Measurements from ENCODE around the gene IQCN.
A peak's percentile ranks its signal among the peaks of the same experiment; 100 is the strongest.

The IQCN gene

GRCh38 chr19:18304458-18305310, 30.4 kb upstream of the IQCN start:
- DNase-seq, result peak; percentile 49 to 70 (median 61)

DNA sequence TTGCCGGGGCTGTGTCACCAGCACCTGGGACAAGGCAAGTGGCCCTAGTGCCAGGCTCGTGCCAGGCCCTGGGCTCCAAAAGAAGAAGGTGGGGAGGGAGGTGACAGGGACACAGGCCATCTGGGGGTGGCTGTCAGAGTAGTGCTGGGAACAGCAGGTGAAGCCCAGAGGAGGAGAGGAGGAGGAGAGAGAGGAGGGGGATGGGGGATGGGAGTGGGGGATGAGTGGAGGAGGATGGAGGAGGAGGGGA, 29.9 kb upstream of the IQCN start:
- DNase-seq, result no peak

DNA sequence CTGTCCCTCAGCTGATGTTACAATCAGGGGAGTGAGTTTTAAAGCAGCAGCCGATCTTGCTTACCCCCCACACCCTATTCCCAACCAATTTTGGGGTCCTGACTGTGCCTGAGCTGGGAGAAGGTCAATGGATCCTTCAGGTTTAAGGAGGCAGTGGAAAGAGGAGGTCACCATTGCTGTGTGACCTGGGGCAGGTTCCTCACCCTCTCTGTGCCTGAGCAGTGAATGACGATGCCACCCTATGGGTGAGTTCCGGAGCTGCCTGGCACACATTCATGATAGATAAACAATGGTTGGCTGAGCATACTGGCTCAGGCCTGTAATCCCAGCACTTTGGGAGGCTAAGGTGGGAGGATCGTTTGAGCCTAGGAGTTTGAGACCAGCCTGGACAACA, 27.5 kb upstream of the IQCN start:
- DNase-seq, result no peak

DNA sequence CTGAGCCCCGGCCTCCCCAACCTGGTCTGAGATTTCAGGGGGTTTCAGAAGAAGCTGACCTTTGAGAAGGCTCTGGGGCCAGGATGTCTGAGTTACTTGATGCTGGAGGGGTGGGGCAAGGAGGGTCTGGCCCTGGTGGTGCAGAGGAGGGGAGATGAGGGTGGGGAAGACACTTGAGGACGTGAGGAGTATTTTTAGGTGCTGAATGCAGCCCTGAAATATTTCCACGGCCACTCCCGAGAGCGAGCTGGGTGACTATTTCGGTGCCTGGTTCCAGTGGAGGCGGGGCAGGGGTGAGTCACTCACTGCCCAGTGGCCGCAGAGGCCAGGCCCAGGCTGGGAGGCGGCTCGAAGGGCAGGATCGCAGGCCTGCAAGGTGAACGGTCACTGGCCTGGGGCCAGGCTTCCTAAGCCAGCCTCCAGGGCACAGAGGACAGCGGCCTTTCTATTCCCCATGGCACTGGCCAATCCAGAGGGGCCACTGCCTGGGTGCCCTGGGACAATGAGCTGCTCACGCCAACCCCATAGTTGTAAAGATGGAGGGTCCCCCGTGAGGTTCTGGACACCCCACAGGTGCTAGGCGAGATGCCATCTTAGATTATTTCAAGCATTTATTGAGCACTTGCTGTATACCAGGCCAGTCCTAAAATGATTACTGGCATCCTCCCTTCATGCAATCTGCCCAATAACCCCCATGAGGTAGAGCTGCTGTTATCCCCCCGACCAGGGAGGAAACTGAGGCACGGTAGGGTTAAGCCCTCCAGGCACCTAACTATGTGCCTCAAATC, 26.9 kb upstream of the IQCN start:
- DNase-seq, result no peak

DNA sequence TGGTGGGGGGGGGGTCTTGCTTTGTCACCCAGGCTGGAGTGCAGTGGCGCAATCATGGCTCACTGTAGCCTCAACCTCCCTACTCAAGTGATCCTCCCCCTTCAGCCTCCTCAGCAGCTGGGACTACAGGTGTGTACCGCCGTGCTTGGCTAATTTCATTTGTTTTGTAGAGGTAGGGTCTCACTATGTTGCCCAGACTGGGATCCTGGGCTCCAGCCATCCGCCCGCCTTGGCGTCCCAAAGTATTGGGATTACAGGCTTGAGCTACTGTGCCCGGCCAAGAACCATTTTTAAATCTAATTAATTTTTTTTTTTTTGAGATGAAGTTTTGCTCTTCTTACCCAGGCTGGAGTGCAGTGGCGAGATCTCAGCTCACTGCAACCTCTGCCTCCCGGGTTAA, 25.4 kb upstream of the IQCN start:
- DNase-seq, result no peak

- DNase-seq, result no peak
These were observed 24.3 kb upstream of the IQCN start for GRCh38 chr19:18298601-18299000.

- DNase-seq, result no peak
These were observed 23.1 kb upstream of the IQCN start for GRCh38 chr19:18297308-18297707.

DNA sequence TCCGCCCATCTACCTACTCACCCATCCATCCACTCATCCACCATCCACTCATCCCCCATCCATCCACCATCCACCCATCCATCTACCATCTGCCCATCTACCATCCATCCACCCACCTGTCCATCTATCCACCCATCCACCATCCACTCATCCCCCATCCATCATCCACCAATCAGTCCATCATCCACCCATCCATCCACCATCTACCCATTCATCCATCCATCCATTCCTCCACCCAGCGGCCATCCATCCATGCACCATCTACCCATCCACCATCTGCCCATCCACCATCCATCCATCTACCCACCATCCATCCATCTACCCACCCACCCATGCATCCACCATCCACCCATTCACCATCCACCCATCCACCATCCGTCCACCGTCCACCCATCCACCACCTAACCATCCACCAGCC, 20.8 kb upstream of the IQCN start:
- DNase-seq, result no peak

DNA sequence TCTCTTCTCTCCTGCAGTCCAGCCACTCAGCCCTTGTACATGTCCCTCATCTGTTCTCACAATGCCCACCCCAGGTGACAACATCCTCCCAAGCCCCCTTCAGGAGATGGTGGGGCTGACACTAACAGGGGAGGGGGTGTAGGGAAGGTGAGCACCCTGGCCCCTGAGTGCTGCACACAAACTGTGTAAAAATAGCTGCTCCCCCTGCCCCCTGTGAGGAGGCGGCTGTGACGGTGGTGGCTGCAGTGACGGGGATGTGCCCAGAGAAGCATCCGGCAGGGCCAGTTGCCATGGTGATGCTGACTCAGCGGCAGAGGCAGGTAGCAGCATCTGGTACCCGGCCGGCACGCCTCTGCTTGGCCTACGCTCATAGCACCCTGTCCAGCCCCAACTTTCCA, 20.2 kb upstream of the IQCN start:
- peak; percentile 51 to 85 (median 64) for DNase-seq

GRCh38 chr19:18293642-18294466, 19.6 kb upstream of the IQCN start:
- DNase-seq, result no peak

GRCh38 chr19:18292810-18293641, 18.8 kb upstream of the IQCN start:
- DNase-seq, result no peak

DNA sequence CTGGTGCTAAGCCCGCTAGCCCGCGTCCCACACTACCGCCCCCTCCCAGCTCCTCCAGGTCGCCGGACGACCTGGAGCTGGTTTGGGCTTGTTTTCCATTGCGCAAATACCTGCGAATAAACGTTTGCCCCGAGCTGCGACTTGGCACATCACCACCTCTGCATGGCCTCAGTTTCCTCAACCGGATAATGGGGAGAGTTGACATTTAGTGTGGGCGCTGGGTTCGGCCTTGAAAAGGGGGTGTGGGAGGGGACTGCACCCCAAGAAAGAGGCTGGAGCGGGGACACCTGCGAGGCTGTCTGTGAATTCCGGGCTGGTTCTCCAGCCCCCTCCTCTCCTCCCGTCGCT, 18.2 kb upstream of the IQCN start:
- no peak for DNase-seq

DNA sequence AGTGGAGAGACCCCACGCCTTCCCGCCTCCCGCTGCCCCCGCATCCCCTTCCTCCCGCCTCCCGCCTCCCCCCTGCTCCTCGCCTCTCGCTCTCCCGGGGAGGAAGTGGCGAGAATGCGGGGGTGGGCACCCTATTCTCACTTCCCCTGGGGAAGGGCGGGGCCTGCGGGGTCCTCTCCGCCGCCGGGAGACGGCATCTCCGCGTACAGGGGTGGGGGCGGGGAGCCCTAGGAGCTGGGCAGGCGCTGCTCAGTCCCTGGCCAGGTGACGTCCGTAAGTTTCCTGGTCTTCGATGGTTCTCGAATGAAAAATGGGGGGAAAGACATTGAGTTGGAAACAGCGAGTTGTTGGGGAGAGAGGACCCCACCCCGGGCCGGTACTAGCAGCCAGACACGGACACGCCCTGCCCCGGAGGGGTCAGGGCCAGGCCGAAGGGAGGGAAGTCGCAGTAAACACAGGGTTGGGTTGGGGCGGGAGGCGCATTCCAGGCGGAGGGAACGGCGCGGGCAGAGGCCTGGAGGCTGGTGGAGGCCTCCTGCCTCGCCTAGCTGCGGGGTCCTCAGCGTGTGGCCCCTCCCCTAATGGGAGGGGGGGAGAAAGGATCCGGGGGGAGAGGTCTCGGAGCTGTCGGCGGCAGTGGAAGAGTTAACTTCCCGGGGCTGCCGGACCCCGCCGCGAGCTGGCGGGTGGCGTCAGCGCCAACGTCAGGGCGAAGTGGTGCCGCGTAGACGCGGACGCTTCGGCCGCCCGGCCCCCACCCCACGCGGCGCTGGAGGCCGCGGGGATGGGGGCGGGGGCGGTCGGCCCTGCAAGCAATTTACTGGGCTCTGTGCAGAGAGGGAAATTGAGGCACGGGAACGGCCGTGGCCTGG, 17.6 kb upstream of the IQCN start:
- peak in 3 of 4 experiments; percentile 17 to 68 (median 57) for DNase-seq

GRCh38 chr19:18291019-18291524, 16.8 kb upstream of the IQCN start:
- DNase-seq, result no peak

DNA sequence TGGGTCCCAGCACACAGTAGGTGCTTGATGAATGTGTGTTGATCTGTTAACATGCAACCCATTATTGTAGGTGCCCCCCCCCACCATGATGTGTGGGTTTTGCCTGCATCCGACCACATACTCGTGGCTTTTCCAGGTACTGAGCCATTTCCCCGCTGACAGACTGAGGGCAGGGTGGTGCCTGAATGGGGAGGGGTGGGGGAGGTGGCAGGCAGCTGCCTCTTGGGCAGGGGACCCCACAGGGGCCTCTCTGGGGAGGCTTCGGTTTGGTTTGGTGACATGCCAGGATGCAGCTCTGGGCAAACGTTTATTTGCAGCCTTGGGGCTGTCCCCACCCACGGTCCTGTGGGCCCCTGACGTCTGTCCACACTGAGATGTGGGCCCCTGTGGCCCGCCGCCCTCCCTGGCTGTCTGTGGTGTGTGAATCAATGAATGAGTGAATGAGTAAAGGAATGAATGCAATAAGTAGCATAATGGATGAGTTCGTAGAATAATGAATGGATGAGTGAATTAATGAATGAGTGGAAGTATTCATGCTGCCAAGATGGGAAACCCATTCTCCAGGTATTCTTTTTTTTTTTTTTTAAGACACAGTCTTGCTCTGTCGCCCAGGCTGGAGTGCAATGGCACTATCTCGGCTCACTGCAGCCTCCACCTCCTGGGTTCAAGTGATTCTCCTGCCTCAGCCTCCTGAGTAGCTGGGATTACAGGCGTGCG, 16.2 kb upstream of the IQCN start:
- DNase-seq, result peak; percentile 30 to 56 (median 35)

DNA sequence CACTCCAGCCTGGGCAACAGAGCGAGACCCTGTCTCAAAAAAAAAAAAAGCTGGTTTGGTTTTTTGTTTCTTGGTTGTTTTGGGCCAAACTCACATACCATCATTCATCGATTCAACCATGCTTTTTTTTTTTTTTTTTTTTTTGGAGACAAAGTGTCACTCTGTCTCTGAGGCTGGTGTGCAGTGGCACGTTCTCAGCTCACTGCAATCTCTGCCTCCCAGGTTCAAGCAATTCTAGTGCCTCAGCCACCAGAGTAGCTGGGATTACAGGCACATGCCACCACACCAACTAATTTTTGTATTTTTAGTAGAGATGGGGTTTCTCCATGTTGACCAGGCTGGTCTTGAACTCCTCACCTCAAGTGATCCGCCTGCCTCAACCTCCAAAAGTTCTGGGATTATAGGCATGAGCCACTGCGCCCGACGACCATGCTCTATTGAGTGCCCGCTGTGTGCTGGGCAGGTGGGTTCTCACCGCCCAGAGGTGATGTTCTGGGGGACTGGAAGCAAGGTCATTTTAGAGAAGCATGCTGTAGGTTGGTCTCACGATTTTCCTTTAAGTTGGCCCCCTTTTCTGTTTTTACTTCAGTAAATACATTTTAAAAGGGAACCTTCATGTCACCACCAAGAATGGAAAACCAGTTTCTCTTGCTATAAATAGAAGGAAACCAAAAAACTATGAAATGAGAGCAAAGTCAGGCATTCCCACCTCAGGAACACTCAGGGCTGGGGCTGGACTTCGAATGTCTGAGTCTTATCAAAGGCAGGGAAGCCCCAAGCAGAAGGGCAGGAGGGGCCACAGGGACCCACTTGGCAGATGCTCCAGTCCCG, 15.4 kb upstream of the IQCN start:
- DNase-seq, result no peak

DNA sequence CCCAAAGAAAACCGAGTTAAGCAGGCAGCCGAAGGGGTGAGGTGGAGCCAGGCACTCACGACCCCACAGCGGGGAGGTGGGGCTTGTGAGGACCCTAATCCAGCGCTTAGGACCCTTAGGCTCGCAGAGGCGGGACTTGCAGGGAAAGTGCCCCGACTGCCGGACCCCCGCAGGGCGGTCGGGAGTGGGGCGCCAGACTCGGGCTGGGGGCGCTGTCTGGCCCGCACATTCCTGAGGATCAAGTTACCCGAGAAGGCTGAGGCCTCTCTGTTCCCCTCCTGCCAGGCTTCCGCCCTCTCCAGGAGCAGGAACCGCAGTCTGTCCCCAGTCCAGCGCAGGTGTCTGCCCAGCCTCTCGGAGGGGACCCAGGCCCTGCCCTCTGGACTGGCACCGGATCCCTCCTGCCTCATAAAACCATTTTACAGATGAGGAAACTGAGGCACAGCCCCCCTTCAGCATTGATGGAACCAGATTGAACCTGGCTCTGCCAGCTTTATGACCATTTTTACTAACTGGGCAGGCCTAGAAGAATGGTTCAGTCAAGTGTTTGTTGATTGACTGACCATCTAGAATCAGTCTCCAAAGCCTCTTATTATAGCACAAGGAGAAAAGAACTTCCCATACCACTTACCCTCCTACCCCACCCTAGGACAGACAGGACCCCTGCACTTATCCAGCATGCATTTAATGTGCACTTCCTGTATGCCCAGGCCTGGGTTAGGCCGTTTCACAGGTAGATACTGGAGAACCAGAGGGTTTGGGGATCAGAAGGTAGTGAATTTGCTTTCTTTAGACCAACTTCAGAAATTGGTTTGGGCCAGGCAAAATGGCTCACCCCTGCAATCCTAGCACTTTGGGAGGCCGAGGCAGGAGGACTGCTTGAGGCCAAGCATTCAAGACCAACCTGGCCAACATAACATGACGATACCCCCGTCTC, 13.9 kb upstream of the IQCN start:
- DNase-seq, result no peak

DNA sequence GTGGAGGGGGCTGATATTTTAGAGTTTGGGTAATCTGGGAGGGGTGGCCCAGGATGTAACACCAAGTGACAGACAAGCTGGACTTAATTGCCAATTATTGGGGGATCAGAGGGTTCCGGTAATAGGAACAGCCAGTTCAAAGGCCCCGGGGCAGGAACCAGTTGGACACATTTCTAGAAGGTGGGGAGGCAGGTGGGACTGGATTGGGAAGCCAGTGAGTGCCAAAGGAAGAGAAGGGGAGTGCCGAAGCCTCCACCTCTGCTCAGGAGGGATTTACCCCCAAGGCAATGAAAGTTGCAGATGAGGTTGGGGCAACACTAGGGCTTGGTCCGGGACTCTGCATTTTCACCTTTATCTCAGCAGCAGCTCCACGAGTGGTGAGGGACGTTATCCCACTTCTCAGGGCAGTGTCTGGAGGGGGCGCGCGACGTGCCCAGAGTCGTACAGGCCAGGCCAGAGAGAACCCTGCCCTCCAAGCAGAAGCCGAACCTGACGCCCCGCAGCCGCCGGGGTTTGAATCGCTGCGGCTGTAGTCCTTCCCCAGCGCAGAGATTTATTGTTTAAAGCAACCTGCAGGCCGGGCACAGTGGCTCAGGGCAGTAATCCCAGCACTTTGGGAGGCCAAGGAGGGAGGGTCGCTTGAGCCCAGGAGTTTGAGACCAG, 12.9 kb upstream of the IQCN start:
- DNase-seq, result no peak

All from activated naive CD4-positive, alpha-beta T cell (primary cell).